Mesangial cell (primary cell): ENCODE measurements around the gene KATNA1. TPM values are rescaled to one million over a fixed set of nuclear protein-coding genes. Genes with fewer than 3 reads are reported as not detected.

Source experiments
- total RNA-seq: library from RNA; depleted of rRNA; stranded (reverse); fragments of >200 nt; gene quantifications from 2 replicates; pipeline ENCODE4 v1.2.3, GENCODE V29; 2015

Gene KATNA1
- total RNA-seq: 10.8 and 14.3 TPM in 2 replicates

GRCh38 chr6:149648148-149649145, at the start of gene KATNA1:
Gene KATNA1, minus strand, starts transcription at chr6:149648714. Its CDS starts 10,167 bp downstream, at chr6:149638547.

GRCh38 chr6:149565527-149566409, 82.7 kb downstream of the KATNA1 start, which contains the start of gene GINM1:
Gene GINM1, plus strand, starts transcription at chr6:149566375. Its CDS starts 40 bp downstream, at chr6:149566415.

DNA sequence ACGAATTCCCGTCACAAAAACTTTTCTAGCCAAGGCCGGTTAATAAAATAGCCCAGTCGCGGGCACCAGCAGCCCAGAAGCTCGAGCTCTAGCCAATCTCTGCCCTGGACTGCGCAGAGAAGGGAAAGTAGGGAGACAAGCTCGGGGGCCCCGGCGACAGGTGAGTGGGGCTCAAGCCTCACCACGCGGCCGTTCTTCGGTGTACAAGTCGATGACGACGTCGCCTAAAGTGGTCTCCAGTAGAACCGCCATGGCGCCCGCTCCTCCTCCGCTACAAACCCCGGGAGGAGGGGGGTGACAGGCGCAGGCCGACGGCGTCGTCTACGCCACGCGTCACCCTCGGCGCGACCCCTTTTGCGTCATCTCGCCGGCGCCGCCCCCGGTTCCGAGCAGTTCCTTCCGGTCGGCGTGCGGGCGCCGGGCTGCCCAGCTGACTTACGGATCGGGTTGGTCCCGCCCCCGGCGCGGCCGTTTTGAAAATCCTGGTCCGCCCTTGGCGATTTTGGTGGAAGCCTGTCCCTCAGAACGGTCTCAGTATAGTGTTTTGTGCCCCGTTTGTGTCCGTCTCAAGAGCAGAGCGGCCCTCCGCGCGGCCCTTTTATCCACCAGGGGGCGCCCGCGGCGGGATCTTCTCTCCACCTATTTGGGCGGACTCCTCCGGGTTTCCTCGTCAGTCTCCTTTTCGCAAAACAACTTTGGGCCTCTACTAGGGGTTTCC, 102.6 kb downstream of the KATNA1 start, which contains the start of gene PPIL4:
Gene PPIL4, minus strand, starts transcription at position 290 of the 718 bp plus-strand sequence. Its CDS starts 38 bp downstream, at position 252.

Other genes with a start within 250 kb of the KATNA1 start
- not detected in 2 replicates for gene SUMO4, start 248.5 kb downstream of the KATNA1 start, total RNA-seq
- gene ZC3H12D, start 163.7 kb downstream of the KATNA1 start, total RNA-seq: 0.13 TPM in 1 of 2 replicates, not detected in the other
- gene PPIL4, start 102.7 kb downstream of the KATNA1 start, total RNA-seq: 9.0 and 9.8 TPM in 2 replicates
- gene GINM1, start 82.3 kb downstream of the KATNA1 start, total RNA-seq: 21.8 and 32.1 TPM in 2 replicates
- gene LATS1, start 69.4 kb upstream of the KATNA1 start, total RNA-seq: 10.6 and 19.4 TPM in 2 replicates
- 17.0 and 31.4 TPM in 2 replicates for gene NUP43, start 97.8 kb upstream of the KATNA1 start, total RNA-seq
- 64.4 and 129 TPM in 2 replicates for gene PCMT1, start 101.0 kb upstream of the KATNA1 start, total RNA-seq
- gene LRP11, start 215.6 kb upstream of the KATNA1 start, total RNA-seq: 27.8 and 28.0 TPM in 2 replicates
- not detected in 2 replicates for gene RAET1E, start 249.4 kb upstream of the KATNA1 start, total RNA-seq